Transverse colon (tissue), 3 donors: Measurements from ENCODE around the gene PJVK.

Source experiments
- EP300 ChIP-seq: sonication (generic); formaldehyde crosslinking; IDR thresholded peaks from one replicate; pipeline ENCODE4 v1.6.1; 2017; ENCODE audit warnings: antibody characterized with exemption, low read depth
- TF ChIP-seq, protein P1 (sequence below), 5 experiments: fragments of 200-600 bp in 3 of 5; fragments of 450-650 bp in 2 of 5; sonication (generic) in 3 of 5; IDR thresholded peaks; 1 replicate in 2 of 5; 2 replicates in 3 of 5; pipeline ENCODE4 v1.5.1; 2016 to 2017; ENCODE audit warnings: antibody characterized with exemption in 5 of 5, inconsistent platforms in 3 of 5, mild to moderate bottlenecking in 2 of 5, moderate library complexity in 1 of 5

DNA sequence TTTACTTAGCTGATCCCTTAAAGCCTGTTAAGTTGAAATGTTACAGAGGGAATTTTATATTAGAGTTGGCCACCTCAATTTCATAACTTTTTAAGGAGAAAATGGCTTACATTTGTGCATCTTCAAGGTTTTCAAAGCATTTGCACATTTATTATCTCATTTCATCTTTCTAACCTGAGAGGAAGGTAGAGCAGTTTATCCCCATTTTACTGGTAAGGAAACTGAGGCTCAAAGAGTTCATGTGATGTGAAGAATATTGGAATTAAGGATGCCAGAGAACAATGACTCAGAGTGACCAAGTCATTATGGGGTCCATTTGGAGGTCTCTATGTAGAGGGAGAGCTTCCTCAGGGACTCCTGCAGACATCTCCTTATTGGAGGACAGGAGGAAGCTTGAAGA, 35.2 kb upstream of the PJVK start:
- TF ChIP-seq, protein P1, sequence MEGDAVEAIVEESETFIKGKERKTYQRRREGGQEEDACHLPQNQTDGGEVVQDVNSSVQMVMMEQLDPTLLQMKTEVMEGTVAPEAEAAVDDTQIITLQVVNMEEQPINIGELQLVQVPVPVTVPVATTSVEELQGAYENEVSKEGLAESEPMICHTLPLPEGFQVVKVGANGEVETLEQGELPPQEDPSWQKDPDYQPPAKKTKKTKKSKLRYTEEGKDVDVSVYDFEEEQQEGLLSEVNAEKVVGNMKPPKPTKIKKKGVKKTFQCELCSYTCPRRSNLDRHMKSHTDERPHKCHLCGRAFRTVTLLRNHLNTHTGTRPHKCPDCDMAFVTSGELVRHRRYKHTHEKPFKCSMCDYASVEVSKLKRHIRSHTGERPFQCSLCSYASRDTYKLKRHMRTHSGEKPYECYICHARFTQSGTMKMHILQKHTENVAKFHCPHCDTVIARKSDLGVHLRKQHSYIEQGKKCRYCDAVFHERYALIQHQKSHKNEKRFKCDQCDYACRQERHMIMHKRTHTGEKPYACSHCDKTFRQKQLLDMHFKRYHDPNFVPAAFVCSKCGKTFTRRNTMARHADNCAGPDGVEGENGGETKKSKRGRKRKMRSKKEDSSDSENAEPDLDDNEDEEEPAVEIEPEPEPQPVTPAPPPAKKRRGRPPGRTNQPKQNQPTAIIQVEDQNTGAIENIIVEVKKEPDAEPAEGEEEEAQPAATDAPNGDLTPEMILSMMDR (IDR thresholded peaks at IDR 0.05): no peak
- TF ChIP-seq EP300: no peak
